ENCODE measurements around the gene SYCN.

Gene SYCN

GRCh38 chr19:39169143-39169810 is 34.8 kb downstream of the SYCN start:
- DNase-seq, result no peak

- DNase-seq, result no peak
Measured at GRCh38 chr19:39168258-39169142, 35.6 kb downstream of the SYCN start.

- DNase-seq, result peak; percentile 65
Measured at GRCh38 chr19:39167461-39168257, 36.4 kb downstream of the SYCN start.

- peak; percentile 42 for DNase-seq
Measured at GRCh38 chr19:39166571-39167391, 37.3 kb downstream of the SYCN start.

- DNase-seq, result no peak
Measured at GRCh38 chr19:39165857-39166256, 38.2 kb downstream of the SYCN start.

- DNase-seq, result no peak
Measured at GRCh38 chr19:39164289-39164688, 39.8 kb downstream of the SYCN start.

- DNase-seq, result no peak
Measured at GRCh38 chr19:39163621-39164020, 40.4 kb downstream of the SYCN start.

GRCh38 chr19:39162441-39163043 is 41.5 kb downstream of the SYCN start:
- no peak for DNase-seq

- DNase-seq, result no peak
Measured at GRCh38 chr19:39160889-39161672, 43.0 kb downstream of the SYCN start.

- DNase-seq, result no peak
Measured at GRCh38 chr19:39160523-39160861, 43.6 kb downstream of the SYCN start.

- DNase-seq, result no peak
Measured at GRCh38 chr19:39158646-39159260, 45.3 kb downstream of the SYCN start.

- DNase-seq, result no peak
Measured at GRCh38 chr19:39157997-39158389, 46.1 kb downstream of the SYCN start.

GRCh38 chr19:39157275-39157996 is 46.6 kb downstream of the SYCN start:
- no peak for DNase-seq

- no peak for DNase-seq
Measured at GRCh38 chr19:39156326-39157230, 47.5 kb downstream of the SYCN start.

GRCh38 chr19:39155741-39156140 is 48.3 kb downstream of the SYCN start:
- no peak for DNase-seq

- no peak for DNase-seq
Measured at GRCh38 chr19:39155114-39155700, 48.9 kb downstream of the SYCN start.

GRCh38 chr19:39154629-39155100 is 49.4 kb downstream of the SYCN start:
- peak; percentile 35 for DNase-seq

GRCh38 chr19:39154100-39154628 is 49.9 kb downstream of the SYCN start:
- no peak for DNase-seq

Measured in NCI-H526 treated with DMSO at 0.1 percent for 48 hours (cell line).